DMS114 treated with DMSO at 0.1 percent for 48 hours (cell line): ENCODE measurements around the gene OCA2.
"Not testable (repeated sequence)": the region's sequence is repeated elsewhere in the genome, so short reads cannot be mapped to it uniquely, and the experiment has no call there.

Experiments
- DNase-seq: peaks from one replicate; lab custom pipeline; 2025; ENCODE audit not compliant: unreplicated experiment; lab: John Stamatoyannopoulos, UW

Gene OCA2

DNA sequence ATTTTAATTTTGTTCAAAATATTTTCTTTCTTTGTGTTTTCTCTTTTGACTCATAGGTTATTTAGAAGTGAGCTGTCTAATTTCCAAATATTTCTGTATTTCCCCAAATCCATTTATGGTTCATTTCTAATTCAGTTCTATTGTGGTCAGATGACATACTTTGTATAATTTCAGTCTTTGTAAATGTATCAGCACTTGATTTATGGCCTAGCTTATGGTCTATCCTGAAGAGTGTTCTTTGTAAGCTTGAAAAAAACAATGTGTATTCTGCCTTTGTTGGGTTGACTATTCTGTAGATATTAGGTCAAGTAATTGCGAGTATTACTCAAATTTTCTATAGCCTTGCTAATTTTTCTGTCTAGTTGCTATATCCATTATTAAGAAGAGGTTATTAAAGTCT is 311.2 kb downstream of the OCA2 start:
- DNase-seq: no peak

DNA sequence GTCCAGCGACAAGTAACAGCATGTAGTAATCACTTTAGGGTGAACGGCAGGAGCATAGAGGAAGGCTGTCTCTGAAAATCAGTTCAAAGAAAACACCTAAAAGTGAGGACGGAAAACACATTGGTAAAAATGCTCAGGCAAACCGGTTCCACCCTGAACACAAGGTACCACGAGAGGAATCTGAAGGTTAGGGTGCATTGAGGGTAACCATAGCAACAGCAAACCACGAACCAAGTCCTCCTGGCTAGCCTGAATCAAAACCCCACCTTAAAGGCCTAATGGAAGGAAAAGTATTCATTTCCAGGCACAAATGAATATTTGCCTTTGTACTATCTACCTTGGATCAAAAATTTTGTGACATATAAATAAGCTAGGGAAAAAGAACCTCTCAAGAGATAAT is 315.0 kb downstream of the OCA2 start:
- no peak for DNase-seq

DNA sequence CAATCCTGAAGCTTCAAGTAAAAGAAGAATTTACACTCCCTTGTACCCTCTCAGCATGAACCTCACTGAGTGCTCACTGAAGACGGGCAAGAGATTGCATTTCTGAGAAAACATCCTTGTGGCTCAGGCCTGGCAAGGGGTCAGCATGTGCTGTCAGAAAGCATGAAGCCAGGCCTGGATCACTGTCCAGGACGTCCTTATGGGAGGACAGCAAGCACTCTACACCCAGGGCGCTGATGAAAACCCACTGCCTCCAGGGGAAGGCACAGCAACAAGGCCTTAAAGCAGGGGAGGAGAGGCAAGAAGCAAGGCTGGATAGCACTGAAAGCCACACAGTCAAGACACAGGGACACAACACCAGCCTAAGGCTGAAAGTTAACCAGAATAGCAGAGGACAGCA is 315.4 kb downstream of the OCA2 start:
- no peak for DNase-seq

DNA sequence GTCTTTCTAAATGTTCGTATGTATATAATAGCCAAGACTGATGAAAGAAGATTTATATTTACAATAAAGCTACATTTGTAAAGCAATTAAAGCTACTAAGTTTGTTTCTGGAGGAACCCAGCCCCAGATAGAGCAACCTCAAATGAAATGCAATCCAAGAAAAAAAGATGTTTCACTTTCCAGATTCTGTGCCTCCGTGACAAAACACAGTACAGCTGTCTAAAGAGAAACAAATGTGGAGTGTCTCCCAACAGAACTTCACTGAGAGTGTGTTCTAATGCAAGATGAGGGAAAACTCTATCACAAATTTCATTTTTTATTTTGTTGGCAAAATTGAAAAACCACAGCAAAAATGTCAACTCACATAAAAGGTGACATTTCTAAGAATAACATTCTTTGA is 317.0 kb downstream of the OCA2 start:
- DNase-seq: no peak

DNA sequence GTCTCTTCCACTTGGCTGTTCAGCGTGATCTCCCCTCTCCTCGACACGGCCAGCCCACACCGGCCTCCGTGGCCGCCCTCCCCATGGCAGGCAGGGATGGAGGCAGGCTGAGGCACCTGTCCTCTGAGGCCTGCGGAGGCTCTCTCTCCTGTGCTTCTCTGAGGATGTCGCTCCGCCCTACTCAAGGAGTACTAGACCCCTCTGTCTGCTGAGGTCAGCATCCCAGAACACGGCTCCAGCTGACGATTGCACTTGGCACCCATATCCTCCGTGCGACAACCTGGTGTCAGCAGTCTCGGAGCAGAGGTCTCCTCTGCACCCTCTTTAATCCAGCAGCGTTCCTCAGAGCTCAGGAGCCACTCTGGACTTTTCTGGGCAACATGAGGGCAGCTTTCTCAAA is 322.6 kb downstream of the OCA2 start:
- no peak for DNase-seq

DNA sequence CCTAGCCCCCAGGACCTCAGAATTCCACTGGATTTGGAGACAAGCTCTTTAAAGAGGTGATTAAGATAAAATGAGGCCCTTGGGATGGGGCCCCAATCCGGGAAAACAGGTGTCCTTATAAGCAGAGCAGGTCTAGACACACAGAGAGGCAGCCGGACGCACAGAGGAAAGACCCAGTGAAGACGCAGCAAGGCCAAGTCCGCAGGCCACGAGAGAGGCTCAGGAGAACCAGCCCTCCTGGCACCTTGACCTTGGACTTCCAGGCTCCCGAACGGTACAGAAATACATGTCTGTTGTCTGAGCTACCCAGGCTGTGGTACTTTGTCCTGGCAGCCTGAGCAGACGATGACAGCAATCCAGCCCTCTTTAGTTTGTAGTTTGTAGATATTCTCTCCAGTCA is 324.5 kb downstream of the OCA2 start:
- no peak for DNase-seq

DNA sequence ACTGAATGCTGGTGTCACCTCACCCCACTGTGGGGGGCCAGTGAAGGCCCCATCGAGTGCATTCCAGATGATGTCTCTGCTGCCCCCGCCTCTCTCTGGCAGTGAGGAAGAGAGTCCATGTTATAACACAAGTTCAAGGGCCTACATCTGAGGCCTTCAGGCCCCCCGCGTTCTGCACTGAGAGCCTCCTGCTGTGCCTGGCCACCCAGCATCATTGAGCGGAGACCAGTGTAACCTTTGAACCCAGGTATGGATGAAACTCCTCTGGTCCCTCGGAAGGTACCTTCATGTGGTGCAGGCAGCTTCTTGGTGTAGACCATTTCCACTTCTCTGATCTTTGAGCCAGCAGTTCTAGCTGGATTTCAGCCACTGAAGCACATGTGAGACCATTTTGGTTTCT is 324.9 kb downstream of the OCA2 start:
- DNase-seq: no peak

DNA sequence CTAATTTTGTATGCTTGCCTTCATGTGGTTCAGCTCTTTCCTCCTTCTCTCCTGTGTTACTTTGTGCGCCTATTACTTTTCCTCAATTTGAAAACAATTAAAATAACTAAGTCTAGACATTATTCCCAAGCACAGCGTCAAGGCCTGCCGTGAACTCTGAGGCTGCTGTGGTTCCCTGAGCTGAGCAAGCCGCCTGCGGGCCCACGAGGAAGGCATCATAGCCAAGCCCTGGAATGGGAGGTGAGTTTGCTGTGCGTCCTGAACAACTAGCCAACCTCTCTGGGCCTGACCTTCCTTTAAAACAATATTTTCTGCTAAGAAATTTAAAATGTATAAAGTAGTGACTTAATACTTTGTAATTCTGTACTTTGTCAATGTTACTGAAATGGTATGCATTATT is 327.2 kb downstream of the OCA2 start:
- no peak for DNase-seq

DNA sequence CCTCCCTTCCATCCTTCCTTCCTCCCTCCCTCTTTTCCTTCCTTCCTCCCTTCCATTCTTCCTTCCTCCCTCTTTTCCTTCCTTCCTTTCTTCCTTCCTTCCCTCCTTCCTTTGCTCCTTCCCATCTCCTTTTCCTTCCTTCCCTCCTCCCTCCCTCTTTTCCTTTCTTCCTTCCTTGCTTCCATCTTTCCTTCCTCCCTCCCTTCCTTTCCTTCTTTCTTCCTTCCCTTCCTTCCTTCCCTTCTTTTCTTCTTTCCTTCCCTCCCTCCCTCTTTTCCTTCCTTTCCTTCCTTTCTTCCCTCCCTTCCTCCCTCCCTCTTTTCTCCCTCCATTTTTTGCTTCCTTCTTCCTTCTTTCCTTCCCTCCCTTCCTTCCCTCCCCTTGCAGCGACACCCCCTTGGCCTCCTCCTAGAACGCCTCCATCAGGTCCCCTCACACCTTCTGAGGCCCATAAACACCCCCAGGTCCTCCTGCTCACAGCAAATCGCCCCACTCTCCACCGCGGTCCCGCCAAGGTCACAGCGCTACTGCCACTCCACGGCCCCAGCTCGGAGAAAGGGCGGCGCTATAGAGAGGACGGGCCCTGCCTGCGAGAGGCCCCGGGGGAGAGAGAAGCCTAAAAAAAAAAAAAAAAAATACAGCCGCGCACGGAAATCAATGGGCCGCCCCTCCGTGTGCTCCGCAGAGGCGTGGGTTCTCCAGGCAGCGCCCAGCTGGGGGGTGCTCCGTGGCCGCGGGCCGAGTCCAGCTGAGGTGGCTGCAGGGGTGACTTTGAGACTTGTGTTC is 328.2 kb downstream of the OCA2 start:
- no peak for DNase-seq

DNA sequence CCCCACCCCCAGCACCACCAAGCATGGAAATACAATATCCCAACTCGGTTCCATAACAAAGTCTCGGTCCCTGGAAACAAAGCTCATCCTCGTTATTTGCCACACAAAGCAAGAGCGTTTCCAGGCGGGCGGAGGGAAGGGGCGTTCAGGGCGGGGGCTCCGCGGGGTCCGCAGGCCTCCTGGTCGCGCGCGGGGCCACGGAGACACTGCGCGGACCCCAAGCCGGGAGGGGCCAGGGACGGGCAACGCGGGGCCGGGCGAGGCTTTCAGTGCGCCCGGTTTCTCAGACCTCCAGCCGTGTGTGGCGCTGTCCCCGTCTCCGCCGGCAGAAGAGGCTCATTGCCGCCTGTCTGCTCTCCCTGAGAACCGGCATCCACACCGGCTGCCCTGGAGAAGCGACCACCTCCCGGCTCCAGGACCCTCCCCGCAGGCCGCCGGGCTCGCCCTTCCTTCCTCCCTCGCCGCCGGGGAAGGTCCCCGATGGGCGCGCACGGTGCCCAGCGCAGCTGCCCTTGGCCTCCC is 329.0 kb downstream of the OCA2 start:
- no peak for DNase-seq

DNA sequence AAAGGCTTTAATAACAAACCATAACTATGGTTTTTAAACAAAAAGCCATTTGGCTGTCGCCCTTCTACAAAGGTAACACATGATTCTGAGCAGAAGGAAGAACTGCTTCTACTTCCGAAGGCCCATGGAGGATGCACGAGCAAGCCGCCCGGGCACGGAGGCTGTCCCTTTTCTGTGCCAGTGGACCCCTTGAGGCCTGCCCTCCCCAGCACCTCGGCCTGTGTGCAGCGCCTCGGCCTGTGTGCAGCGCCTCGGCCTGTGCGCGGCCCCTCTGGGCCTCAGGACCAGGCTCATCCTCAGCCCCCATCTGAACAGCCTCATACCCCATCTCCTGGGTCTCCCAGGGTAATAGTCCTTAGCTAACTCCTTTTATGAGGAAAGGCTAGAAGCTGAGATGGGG is 329.5 kb downstream of the OCA2 start:
- DNase-seq: no peak

DNA sequence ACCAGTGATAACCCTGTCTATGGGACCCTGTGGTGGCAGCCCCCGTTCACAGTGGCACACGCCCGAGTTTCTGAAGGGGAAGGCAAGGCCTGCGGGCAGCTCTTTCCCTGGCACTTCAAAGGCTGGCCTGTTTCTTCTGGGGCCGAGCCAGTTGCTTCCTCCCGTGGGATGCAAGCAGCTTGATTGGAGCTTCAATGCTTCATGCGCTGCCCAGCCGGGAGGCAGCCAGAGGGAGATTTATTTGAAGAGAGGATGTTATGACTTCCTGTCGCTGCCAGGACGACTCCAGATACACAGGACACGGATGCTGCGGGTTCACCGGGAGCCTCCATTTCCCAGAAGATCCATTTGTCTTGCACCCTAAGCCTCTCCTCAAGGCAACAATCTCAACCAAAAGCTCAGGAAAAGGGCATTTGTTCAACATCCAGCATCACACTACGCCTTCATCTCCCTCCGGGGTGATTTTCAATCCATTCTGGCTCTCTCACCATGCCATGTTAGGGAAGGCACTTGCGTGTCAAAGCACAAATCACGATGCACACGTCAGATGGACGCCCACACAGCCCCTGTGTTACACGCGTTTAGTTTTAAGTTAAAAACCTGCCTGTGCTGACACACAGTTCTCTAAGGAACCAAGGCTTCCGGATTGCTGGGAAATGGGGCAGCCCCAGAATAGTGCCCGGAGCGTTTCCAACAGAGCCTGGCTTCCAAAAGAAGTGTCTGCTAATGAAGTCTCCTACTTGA is 330.2 kb downstream of the OCA2 start:
- no peak for DNase-seq

DNA sequence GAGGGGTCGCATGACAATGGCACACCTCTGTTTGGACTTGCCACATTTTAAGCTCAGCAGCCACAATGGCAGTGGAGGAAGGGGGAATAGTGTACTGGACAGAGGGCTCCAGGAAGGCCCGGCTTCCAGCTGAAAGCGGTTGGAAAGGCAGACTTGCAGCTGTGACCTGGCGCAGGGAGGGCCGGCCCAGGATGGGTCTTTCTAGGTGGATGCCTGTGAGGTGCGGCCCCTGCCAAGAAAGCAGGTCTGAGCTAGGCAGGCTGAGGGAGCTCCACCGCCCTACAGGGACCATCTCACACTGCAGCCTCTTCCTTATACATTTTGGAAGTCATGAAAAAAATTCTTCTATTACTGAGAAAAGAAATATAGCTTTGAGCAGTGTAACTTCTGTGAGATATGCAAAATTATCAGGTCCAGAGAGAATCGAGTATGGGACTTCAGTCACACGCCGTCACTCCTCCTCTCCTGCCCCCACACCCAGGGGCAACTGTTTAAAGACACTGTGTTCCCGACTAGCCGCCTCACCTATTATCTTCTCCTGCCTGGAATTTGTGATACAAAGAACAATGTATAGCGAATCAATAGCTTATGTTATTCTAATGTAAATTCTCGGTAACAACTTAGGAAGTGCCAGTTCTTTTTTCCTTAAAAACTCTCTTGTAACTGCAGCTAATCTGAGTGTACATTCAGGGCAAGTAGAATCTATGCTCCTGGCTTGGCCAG is 331.0 kb downstream of the OCA2 start:
- DNase-seq: no peak

DNA sequence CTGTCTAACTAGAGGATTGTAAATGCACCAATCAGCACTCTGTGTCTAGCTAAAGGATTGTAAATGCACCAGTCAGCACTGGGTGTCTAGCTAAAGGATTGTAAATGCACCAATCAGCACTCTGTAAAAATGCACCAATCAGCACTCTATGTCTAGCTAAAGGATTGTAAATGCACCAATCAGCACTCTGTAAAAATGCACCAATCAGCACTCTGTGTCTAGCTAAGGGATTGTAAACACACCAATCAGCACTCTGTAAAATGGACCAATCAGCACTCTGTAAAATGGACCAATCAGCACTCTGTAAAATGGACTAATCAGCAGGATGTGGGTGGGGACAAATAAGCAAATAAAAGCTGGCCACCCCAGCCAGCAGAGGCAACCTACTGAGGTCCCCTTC is 331.7 kb downstream of the OCA2 start:
- not testable (repeated sequence) for DNase-seq

DNA sequence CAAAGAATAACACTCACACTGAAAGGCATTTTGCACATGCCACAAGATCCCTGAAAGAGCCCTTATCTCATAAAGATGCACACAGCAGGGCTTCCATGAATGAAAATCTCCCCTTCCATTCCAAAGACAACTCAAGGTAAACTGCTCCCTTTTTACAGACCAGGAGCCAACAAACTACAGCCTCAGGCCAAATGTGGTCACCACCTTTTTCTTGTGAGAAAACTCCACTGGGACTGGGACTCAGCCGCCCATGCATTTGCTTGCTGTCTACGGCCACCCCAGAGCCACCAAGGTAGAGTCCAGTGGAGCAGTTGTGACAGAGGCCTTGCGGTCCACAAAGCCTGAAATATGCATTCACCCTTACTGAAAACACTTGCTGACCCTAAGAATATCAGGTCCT is 334.8 kb downstream of the OCA2 start:
- DNase-seq: no peak

DNA sequence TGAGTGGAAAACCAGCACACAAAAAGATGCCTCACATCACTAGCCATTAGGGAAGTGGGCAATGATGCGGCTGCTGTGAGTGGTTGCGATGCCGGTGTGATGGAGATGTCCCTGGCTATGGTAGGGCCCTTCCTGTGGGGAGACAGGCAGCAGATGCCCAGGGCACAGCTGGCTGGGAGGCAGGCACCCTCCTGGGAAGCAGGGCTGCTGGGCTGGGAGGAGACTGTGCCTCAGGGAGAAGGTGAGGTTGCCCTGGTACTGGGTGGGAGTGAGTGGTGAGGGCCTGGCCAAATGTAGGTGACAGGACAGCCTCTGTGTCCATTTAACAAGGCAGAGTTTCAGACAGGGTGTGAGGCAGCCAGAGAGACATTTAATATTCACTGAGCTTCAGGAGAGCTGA is 335.6 kb downstream of the OCA2 start:
- DNase-seq: no peak

DNA sequence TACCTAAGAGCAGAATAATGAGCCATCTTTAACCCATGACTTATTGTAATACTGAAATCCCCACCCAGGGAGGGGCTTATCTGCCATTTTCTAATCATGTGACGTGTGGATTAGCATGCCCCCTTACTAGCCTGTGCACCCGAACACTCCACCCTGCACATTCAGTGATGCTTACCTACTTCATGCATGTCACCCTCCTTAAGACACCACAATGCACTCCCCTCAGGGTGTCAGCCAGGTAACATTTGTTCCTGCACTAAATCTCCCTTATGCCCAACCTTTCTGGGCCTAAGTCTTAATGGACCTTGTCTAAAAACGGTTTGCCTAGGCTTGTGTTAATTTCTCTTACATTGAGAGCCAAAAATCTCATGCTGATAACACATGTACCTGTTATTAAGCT is 336.6 kb downstream of the OCA2 start:
- no peak for DNase-seq

DNA sequence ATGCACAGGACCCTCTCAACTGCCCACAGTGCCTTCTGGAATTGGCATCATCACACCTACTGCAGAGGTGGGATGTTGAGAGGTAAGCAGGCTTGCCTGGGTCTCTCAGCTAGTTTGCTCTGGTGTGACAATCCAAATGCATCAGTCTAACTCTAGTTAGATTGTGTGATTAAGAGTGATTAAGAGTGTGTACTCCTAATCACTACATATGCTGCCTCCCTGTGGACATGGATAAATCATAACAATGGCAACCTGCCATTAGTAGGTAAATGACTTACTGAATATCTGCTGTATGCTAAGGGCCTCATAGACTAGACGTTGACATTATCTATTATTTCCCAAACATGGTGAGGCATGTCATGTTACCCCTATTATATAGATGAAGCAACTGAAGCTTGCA is 342.1 kb downstream of the OCA2 start:
- no peak for DNase-seq

DNA sequence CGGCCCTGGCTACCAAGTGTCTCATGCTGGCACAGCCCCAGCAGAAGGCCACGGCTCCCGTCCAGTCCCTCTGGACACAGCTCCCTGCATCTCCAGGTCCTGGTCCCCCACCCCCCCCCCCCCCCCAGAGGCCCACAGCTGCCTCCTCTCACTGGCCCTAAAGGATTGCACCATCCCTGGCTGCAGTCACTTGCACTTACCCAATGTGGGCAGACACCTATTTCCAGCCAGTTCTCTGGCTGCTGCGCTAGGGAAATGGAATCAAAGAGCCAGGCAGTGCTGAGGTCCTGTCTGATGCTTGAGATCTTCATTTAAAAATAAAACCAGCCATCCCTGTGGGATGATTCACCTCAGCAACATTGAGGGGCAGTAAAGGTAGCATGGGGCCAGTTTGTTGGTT is 346.4 kb downstream of the OCA2 start:
- DNase-seq: no peak

DNA sequence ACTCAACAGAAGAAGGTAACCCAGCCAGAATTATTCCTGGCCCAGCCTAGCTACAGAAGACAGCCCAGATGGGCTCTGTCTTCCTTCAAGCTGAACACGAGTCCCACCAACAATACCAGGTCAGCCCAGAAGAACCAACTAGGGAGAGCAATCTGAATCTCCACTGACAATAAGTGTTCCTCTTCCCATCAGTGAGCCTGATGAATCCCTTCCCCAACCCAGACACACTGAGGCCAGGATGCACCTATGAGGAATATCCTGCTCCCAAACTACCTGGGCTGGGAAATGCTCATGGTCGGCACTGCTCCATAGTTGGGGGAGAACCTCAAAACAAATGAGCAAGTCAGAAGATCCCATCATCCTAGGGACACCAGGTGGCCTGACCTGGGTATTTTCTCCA is 351.1 kb downstream of the OCA2 start:
- DNase-seq: no peak

DNA sequence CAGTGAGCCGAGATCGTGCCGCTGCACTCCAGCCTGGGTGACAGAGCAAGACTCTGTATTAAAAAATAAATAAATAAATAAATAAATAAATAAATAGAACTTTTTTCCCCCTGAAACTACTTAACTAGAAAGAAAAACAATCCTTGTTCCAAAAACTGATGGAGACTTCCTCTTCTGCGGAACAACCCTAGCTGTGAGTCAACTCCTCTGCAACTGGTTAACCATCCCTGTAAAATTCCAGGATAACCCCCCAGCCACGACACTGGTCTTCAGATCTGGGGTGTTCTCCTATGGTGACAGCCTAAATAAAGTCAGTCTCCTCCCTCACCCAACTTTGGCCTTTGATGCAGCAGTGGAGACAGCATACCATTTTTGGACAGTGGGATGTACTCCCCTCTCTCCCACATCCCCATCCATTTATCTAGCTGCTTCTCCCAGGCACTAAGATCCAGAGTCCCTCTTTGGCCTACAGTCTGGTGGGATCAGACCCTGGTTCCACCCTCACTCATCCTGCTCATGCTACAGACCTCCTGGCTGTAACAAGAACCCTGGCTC is 352.6 kb downstream of the OCA2 start:
- no peak for DNase-seq

DNA sequence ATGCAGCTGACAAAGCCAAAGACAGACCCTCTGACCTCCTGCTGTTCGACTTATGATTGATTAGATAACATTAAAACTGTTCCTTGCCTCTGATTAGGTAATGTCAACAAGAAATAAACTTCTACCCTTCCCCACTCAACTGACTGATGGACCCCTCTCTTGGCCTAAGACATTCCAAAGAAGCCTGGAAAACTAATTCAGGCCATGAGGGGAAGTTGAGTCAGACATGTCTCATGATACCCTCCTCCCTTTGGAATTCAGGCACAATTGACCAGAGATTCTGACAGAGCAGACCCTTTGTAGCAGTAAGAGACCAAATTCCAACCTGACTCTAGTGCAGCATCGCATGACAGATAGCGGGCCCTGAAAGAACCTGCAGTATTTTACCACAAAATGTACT is 354.5 kb downstream of the OCA2 start:
- no peak for DNase-seq
